GM18858 (cell line): Measurements from ENCODE around the gene PLCD4.
A peak's percentile ranks its signal among the peaks of the same experiment; 100 is the strongest.

Source experiments
- ATAC-seq: cut with Tn5 transposase; IDR thresholded peaks from one replicate; pipeline ENCODE4 v1.9.1; 2021; ENCODE audit not compliant: unreplicated experiment

The PLCD4 gene

GRCh38 chr2:218662377-218662776 lies 54.7 kb downstream of the PLCD4 start:
- no peak for ATAC-seq

- ATAC-seq = no peak
These were observed 55.1 kb downstream of the PLCD4 start for GRCh38 chr2:218662827-218663226.

- no peak for ATAC-seq
These were observed 56.2 kb downstream of the PLCD4 start for GRCh38 chr2:218663901-218664300.

DNA sequence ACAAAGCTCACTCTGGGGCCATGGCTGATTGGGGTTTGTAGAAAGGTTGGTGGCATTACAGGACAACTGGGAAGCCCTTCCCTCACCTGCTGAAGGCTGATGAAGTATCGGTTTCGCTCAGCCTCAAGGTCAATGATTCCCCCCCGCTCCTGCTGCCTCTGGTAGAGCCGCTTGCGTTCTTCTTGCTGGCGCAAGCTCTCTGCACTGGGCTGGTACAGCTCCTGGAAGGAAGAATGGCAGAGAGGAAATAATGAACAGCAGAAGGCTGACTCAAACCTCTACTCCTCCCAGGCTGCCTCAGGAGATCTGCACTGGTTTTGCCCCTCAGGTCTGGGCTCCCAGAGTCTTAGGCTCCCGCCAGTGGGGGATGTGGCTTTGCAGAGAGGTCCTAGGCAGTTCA lies 57.0 kb downstream of the PLCD4 start:
- ATAC-seq = no peak

DNA sequence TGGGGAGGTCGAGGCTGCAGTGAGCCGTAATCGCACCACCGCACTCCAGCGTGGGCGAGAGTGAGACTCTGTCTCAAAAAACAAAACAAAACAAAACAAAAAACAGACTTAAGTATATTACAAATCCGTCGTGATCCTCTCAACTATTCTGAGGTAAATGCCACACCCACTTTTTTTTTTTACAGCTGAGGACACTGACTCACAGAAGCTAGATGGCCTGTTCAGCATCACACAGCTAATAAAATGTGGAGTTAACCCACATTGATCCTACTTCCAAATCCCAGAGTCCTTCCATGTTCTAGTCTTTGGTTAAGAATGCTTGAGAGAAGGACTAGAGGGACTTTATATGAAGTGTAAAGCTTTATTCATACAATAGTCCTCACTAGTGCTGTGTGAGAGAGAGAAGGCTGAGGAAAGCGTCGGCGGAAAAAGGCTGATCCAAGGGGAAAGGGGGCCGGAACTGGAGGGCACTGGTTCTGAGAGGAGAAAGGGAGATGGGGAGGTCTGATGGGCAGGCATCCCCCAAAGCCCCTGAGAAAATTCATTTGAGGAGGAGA lies 63.5 kb downstream of the PLCD4 start:
- ATAC-seq = no peak

- peak; percentile 93 for ATAC-seq
These were observed 64.2 kb downstream of the PLCD4 start, which contains the start of the genes RNF25 and STK36 for GRCh38 chr2:218671654-218672566. Gene RNF25, minus strand, starts transcription at chr2:218672002. Its CDS starts 32 bp downstream, at chr2:218671970. Gene STK36, plus strand, starts transcription at chr2:218672086. Its CDS starts 744 bp downstream, at chr2:218672830.

- ATAC-seq = no peak
These were observed 71.4 kb downstream of the PLCD4 start for GRCh38 chr2:218679119-218679518.

GRCh38 chr2:218680061-218680460 lies 72.4 kb downstream of the PLCD4 start:
- ATAC-seq = no peak
